PC-3 (cell line): ENCODE results near the gene TACC2.

Experiments
- EZH2 ChIP-seq: fragments of 300-600 bp; sonication (generic); IDR thresholded peaks from one replicate; pipeline ENCODE4 v1.6.1; 2017; ENCODE audit warnings: antibody characterized with exemption, mild to moderate bottlenecking, low read length; ENCODE audit not compliant: unreplicated experiment
- TF ChIP-seq, protein P1 (sequence below): fragments of 300-600 bp; sonication (generic); conservative IDR thresholded peaks from 2 replicates; pipeline ENCODE4 v1.5.1; 2017; ENCODE audit warnings: antibody characterized with exemption, low read depth, mild to moderate bottlenecking, low read length

DNA sequence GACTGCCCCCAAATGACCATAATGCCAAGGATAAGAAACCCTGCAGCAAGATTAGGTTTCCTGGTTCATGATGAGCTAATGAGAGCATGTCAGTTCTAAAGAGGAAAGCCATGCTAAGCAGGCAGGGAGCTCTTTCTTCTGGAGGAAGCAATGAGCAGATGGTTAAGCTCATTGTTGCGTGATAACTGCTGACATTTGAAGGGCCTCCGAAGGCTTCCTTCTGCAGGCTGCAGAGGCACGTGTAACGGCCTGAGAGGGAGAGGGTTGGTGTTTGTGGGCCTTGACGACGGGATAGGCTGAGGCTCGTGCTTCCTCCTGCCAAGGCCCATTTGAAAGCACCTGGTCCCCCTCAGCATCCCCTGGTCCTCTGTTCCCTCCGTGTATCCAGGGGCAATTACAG, 218.6 kb downstream of the TACC2 start:
- TF ChIP-seq EZH2: no peak
- TF ChIP-seq, protein P1, sequence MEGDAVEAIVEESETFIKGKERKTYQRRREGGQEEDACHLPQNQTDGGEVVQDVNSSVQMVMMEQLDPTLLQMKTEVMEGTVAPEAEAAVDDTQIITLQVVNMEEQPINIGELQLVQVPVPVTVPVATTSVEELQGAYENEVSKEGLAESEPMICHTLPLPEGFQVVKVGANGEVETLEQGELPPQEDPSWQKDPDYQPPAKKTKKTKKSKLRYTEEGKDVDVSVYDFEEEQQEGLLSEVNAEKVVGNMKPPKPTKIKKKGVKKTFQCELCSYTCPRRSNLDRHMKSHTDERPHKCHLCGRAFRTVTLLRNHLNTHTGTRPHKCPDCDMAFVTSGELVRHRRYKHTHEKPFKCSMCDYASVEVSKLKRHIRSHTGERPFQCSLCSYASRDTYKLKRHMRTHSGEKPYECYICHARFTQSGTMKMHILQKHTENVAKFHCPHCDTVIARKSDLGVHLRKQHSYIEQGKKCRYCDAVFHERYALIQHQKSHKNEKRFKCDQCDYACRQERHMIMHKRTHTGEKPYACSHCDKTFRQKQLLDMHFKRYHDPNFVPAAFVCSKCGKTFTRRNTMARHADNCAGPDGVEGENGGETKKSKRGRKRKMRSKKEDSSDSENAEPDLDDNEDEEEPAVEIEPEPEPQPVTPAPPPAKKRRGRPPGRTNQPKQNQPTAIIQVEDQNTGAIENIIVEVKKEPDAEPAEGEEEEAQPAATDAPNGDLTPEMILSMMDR: no peak
